Stomach (tissue), 9 donors: ENCODE measurements around the gene TANGO2. TPM values are rescaled to one million over a fixed set of nuclear protein-coding genes. Genes with fewer than 3 reads are reported as not detected.

ENCODE experiments used
- DNase-seq, 2 donors: peaks; one replicate each; pipeline versions ENCODE4 v3.0.0 to v3.0.0-alpha.2; 2013 to 2019
- H3K27ac ChIP-seq, 5 donors: fragments of 200-600 bp in 4 of 5; sonication (generic) in 4 of 5; one replicate each; pipeline ENCODE4 v1.5.1; 2013 to 2019; ENCODE audit warnings: mild to moderate bottlenecking in 1 of 5, moderate library complexity in 1 of 5
- H3K27me3 ChIP-seq, 3 donors: fragments of 200-600 bp; sonication (generic); one replicate each; pipeline ENCODE4 v1.5.1; 2017 to 2019; ENCODE audit warnings: mixed run types in 1 of 3
- H3K36me3 ChIP-seq, 4 donors: fragments of 200-600 bp; sonication (generic); 1 replicate in 3 of 4; 2 replicates in 1 of 4; pipeline ENCODE4 v1.5.1; 2016 to 2019
- H3K4me1 ChIP-seq, 4 donors: fragments of 200-600 bp; sonication (generic); one replicate each; pipeline ENCODE4 v1.5.1; 2016 to 2019
- H3K4me3 ChIP-seq, 4 donors: fragments of 200-600 bp; sonication (generic) in 3 of 4; one replicate each; pipeline ENCODE4 v1.5.1; 2016 to 2019; ENCODE audit warnings: mild to moderate bottlenecking in 1 of 4
- H3K9me3 ChIP-seq, 4 donors: fragments of 200-600 bp; sonication (generic); one replicate each; pipeline ENCODE4 v1.5.1; 2016 to 2019
- EP300 ChIP-seq: sonication (generic); formaldehyde crosslinking; IDR thresholded peaks from one replicate; pipeline ENCODE4 v1.6.1; 2017; ENCODE audit warnings: antibody characterized with exemption
- POLR2A ChIP-seq, 4 donors: fragments of 450-650 bp; IDR thresholded peaks; one replicate each; pipeline ENCODE4 v1.6.1; 2016; ENCODE audit warnings: antibody characterized with exemption in 4 of 4, control low read depth in 2 of 4, mild to moderate bottlenecking in 1 of 4, moderate library complexity in 1 of 4
- POLR2AphosphoS5 ChIP-seq, 3 donors: sonication (generic); formaldehyde crosslinking; IDR thresholded peaks; one replicate each; pipeline ENCODE4 v1.6.1; 2016; ENCODE audit warnings: antibody characterized with exemption in 3 of 3
- WGBS, 5 donors: extraction: QIAGEN DNeasy Blood & Tissue Kit in 3 of 5; methylation state at CpG; one replicate each; pipeline versions ENCODE4 v1.1.5 to v1.1.7; 2013 to 2018; 5-methylcytosine and 5-hydroxymethylcytosine counted together
- intact Hi-C: fragments of 100-400 bp; cut with DNase I; formaldehyde crosslinking; loops from one replicate; pipeline ENCODE4 v1.15.1; 2023; ENCODE audit warnings: low total_unique reads
- polyA plus RNA-seq, 3 donors: library from polyadenylated mRNA; stranded (reverse); fragments of 200-250 nt; gene quantifications; one replicate each; pipeline ENCODE4 v1.2.3, GENCODE V29; 2013
- total RNA-seq, 5 donors: library from RNA; depleted of rRNA; stranded (reverse); fragments of >200 nt; gene quantifications; one replicate each; pipeline versions ENCODE4 v1.1.0 to v1.2.3, GENCODE V29; 2014 to 2016
- TF ChIP-seq, protein P1 (sequence below), 7 experiments: fragments of 450-650 bp in 4 of 7; fragments of 200-600 bp in 3 of 7; sonication (generic) in 3 of 7; IDR thresholded peaks; one replicate each; pipeline ENCODE4 v1.5.1; 2016 to 2019; ENCODE audit warnings: antibody characterized with exemption in 7 of 7, control low read depth in 2 of 7, mild to moderate bottlenecking in 1 of 7
- donor health status: healthy with polysubstance abuse.
- donor health status: Bipolar disorder and iron deficiency.
- donor health status: healthy.

Gene TANGO2
- total and polyA plus RNA-seq, 8 donors: 13.8 to 38.8 (median 26.6) TPM

DNA sequence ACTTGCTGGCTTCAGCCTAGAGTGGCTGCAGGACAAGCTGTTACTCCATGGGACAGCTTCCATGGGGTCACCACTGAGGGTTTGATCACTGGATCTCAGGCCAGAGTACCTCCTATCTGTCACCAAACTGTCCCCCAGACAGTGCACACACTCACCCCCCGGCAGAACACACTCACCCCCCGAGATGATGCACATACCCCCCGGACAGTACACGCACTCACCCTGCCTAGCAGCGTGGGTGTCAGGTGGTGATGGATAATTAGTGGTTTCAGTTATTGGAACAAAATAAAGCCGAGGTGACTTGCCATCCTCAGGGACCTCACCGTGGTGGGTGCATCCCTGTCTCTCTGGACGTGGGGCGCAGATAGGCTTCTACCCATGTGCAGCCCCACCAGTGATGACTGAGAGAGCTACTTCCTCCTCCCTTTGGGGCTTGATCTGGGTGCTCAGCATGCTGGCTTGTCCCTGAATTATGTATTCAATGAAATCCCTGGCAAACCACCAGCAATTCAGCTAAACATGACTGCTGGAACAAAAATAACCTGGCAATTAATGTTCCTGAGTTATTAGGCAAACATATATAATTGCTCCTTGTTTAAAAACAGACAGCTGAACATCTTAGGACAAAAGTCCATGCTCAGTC is 18.9 kb downstream of the TANGO2 start:
- DNase-seq: no peak
- no peaks in the 10 kb centered on the region for H3K27me3 ChIP-seq
- TF ChIP-seq, protein P1, sequence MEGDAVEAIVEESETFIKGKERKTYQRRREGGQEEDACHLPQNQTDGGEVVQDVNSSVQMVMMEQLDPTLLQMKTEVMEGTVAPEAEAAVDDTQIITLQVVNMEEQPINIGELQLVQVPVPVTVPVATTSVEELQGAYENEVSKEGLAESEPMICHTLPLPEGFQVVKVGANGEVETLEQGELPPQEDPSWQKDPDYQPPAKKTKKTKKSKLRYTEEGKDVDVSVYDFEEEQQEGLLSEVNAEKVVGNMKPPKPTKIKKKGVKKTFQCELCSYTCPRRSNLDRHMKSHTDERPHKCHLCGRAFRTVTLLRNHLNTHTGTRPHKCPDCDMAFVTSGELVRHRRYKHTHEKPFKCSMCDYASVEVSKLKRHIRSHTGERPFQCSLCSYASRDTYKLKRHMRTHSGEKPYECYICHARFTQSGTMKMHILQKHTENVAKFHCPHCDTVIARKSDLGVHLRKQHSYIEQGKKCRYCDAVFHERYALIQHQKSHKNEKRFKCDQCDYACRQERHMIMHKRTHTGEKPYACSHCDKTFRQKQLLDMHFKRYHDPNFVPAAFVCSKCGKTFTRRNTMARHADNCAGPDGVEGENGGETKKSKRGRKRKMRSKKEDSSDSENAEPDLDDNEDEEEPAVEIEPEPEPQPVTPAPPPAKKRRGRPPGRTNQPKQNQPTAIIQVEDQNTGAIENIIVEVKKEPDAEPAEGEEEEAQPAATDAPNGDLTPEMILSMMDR (IDR thresholded peaks at IDR 0.05): no peak
- TF ChIP-seq EP300 (no peak), POLR2AphosphoS5 (IDR thresholded peaks at IDR 0.05) (no peak), POLR2A (IDR thresholded peaks at IDR 0.05) (no peak)
- H3K4me3 ChIP-seq: no peak overlapping the region
- H3K36me3 ChIP-seq: peaks cover 32 to 84% (median 81%) of the 10 kb centered on the region in 4 donors
- no peaks in the 10 kb centered on the region for H3K9me3 ChIP-seq
- no peak overlapping the region for H3K27ac ChIP-seq
- WGBS, 5 donors: 71 to 94% (median 90%) methylated on average over 4 to 9 of the region's 9 CpGs
- peaks cover 0 to 11% (median 4%) of the 10 kb centered on the region in 4 donors for H3K4me1 ChIP-seq
- intact Hi-C loops: no loop called here

DNA sequence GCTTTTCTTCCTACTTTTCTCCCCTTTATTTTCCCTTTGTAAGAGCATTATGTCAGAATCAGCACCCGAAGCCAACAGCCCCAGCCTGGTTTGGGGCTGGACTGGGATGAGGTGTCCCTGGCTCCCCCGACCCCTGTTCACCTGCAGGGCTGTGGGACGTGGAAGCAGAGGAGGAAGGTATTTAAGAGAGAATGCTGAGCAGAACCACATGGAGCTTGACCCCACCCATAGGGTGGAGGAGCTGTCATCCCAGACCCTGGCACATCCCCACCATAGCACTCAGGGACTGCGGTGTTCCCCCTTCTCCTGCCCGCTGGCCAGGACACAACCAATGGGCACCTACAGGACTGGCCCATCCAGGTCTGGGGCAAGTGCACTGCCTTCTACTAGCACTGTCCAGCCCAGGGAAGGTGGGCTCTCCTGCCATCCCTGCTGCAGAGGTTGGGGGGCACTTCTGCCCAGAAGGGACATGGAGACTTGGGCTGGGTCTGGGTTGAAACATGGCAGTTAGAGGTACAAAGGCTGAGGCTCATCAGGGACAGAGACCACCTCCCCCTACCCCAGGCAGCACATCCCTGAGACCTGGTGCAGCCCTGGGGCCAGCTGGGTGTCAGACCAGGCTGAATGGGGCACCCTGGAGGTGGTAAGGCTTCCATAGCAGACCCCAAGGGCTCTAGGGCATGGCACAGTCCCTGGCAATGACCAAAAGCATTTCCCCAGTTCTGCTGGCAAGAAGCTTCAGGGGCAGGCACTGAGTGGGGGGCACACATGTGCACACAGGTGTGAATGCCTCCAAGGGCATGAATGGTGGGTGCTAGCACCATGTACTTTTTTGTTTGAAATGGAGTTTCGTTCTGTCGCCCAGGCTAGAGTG is 19.7 kb downstream of the TANGO2 start:
- TF ChIP-seq POLR2A (IDR thresholded peaks at IDR 0.05): no peak
- TF ChIP-seq, protein P1 (IDR thresholded peaks at IDR 0.05): no peak
- no peak for TF ChIP-seq EP300
- no peak for TF ChIP-seq POLR2AphosphoS5 (IDR thresholded peaks at IDR 0.05)
- 82 to 95% (median 93%) methylated on average over 5 to 7 of the region's 7 CpGs for WGBS, 5 donors
- Histone ChIP-seq H3K4me3 (no peak overlapping the region), H3K27me3 (no peaks in the 10 kb centered on the region), H3K9me3 (no peaks in the 10 kb centered on the region), H3K4me1 (peaks cover 0 to 4% (median under 1%) of the 10 kb centered on the region in 4 donors), H3K27ac (no peak overlapping the region), H3K36me3 (peaks cover 33 to 90% (median 88%) of the 10 kb centered on the region in 4 donors)
- intact Hi-C loops: no loop called here
- no peak for DNase-seq

DNA sequence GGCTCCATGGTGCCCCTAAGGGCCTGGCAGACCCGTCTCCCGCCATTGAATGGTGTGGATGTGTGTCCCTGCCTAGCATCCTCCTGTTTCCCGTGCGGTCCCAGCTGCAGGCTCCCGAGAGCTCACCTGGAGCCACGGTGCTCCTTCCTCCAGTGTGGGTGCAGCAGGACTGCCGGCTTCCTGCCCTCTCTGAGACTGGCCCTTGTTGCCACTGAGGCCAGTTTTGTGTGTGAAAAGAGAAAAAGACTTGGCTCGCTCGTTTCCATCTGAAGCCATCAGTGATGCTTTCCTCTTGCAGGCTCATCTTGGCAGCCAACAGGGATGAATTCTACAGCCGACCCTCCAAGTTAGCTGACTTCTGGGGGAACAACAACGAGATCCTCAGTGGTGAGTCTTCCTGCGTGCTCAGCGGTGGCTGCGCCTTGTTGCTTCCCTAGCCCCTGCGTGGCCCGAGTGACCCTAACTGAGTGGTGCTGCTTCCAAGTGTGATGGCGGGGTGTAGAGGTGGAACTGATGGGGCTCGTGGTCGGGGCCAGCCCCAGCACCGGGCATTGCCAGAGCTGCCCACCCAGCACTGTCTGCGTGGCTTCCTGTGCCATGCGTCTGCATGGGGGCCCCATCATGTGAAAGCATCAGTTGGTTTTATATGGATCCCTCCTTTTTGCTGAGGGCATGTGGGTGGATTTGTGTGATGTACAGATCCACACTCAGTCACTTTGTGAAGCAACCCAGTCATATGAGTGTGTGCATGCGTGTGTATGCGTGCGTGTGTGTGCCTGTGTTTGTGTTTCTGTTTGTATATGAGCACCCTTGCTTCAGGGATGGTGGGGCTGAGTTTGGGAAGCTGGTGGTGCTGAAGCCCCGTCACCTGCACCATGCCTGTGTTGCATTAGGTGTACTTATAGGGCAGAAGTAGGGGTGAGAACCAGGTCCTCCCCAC is 22.4 kb downstream of the TANGO2 start:
- no peak for DNase-seq
- no peak overlapping the region for H3K27ac ChIP-seq
- intact Hi-C loops: no loop called here
- no peaks in the 10 kb centered on the region for H3K27me3 ChIP-seq
- no peak for TF ChIP-seq POLR2A (IDR thresholded peaks at IDR 0.05)
- TF ChIP-seq EP300: no peak
- TF ChIP-seq, protein P1 (IDR thresholded peaks at IDR 0.05): no peak
- no peak for TF ChIP-seq POLR2AphosphoS5 (IDR thresholded peaks at IDR 0.05)
- H3K4me1 ChIP-seq: no peaks in the 10 kb centered on the region
- H3K36me3 ChIP-seq: peaks cover 36 to 98% (median 94%) of the 10 kb centered on the region in 4 donors
- 93 to 96% (median 94%) methylated on average over 26 of the region's 26 CpGs for WGBS, 5 donors
- H3K9me3 ChIP-seq: no peaks in the 10 kb centered on the region
- no peak overlapping the region for H3K4me3 ChIP-seq

DNA sequence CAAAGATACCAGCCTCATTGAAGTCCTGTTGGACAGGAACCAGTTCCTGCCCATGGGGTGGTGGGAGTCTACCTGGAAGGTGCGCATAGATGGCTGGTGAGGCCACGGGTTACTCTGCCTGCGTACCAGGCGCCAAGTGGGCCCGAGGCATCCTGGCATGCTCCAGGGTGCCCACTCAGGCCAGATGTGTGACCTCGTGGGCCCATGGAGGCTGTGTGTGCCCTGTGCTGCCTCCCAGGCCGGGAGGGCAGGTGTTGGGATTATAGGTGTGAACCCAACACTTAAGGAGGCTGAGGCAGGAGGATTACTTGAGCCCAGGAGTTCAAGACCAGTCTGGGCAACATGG is 23.1 kb downstream of the TANGO2 start:
- TF ChIP-seq, protein P1 (IDR thresholded peaks at IDR 0.05): no peak
- intact Hi-C loops: no loop called here
- no peaks in the 10 kb centered on the region for H3K9me3 ChIP-seq
- 77 to 97% (median 92%) methylated on average over 7 of the region's 7 CpGs for WGBS, 5 donors
- peaks cover 32 to 98% (median 94%) of the 10 kb centered on the region in 4 donors for H3K36me3 ChIP-seq
- H3K4me1 ChIP-seq: no peaks in the 10 kb centered on the region
- no peak overlapping the region for H3K4me3 ChIP-seq
- no peak for DNase-seq
- no peaks in the 10 kb centered on the region for H3K27me3 ChIP-seq
- H3K27ac ChIP-seq: no peak overlapping the region
